Measurements from ENCODE around the gene TMEM273.

DNA sequence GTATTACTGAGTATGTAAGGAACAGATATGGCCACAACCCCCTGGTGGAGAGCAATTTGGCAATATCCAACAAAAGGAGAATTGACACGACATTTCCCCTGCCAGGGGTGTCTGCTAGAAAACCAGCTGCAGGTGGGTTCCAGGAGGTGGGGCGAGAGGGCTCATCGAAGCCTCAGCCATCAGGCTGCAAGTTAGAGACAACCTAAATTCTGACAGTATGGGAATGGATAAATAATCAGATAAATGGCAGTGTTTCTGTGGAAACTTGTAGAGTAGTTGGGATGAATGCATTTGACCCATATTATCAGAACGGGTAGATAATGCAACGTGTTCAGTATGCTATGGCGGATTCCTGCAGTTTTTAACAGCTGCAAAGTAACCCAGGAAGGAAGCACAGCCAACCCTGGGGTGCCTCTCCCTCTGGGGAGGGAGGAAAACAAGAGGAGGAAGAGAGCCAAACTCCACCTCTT, 3.5 kb downstream of the TMEM273 start:
- TF ChIP-seq POLR2A (IDR thresholded peaks at IDR 0.05) (no peak), CTCF (IDR thresholded peaks at IDR 0.05 in 4 of 5, conservative IDR thresholded peaks at IDR 0.05 in 1 of 5) (no peak)
